PC-9 (cell line): ENCODE measurements around the gene ADH7.

Experiments
- EZH2 ChIP-seq: fragments of 200-600 bp; sonication (generic); IDR thresholded peaks from 2 replicates; pipeline ENCODE4 v1.8.0; 2017; ENCODE audit warnings: antibody characterized with exemption, low read depth
- TF ChIP-seq, protein P1 (sequence below): fragments of 200-600 bp; sonication (generic); conservative IDR thresholded peaks from 2 replicates; pipeline ENCODE4 v1.6.1; 2017; ENCODE audit warnings: mixed run types, antibody characterized with exemption, mild to moderate bottlenecking, moderate library complexity

DNA sequence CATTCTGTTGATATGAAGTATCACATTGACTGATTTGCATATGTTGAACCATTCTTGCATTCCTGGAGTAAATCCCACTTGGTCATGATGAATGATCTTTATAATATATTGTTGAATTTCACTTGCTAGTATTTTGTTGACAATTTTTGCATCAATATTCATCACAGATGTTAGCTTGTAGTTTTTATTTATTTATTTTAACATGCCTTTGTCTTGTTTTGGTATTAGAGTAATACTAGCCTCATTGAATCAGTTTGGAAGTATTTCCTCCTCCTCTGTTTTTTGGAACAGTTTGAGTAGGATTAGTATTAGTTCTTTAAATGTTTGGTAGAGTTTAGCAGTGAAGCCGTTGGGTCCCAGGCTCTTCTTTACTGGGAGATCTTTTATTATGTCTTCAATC lies 68.7 kb downstream of the ADH7 start:
- TF ChIP-seq, protein P1, sequence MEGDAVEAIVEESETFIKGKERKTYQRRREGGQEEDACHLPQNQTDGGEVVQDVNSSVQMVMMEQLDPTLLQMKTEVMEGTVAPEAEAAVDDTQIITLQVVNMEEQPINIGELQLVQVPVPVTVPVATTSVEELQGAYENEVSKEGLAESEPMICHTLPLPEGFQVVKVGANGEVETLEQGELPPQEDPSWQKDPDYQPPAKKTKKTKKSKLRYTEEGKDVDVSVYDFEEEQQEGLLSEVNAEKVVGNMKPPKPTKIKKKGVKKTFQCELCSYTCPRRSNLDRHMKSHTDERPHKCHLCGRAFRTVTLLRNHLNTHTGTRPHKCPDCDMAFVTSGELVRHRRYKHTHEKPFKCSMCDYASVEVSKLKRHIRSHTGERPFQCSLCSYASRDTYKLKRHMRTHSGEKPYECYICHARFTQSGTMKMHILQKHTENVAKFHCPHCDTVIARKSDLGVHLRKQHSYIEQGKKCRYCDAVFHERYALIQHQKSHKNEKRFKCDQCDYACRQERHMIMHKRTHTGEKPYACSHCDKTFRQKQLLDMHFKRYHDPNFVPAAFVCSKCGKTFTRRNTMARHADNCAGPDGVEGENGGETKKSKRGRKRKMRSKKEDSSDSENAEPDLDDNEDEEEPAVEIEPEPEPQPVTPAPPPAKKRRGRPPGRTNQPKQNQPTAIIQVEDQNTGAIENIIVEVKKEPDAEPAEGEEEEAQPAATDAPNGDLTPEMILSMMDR, result no peak
- TF ChIP-seq EZH2, result no peak
